Epithelial cell of proximal tubule (primary cell): ENCODE measurements around the gene NOL12. TPM values are rescaled to one million over a fixed set of nuclear protein-coding genes. Genes with fewer than 3 reads are reported as not detected.

Experiments used
- DNase-seq: peaks from one replicate; pipeline ENCODE4 v3.0.0-alpha.2; 2011; ENCODE audit warnings: low read depth
- H3K4me3 ChIP-seq: 2 replicates; pipeline ENCODE4 v1.5.1; 2011; ENCODE audit warnings: low read depth, mild to moderate bottlenecking, low read length
- total RNA-seq: library from RNA; depleted of rRNA; stranded (reverse); fragments of >200 nt; gene quantifications from 2 replicates; pipeline ENCODE4 v1.2.3, GENCODE V29; 2015
- TF ChIP-seq, protein P1 (sequence below): conservative IDR thresholded peaks from 2 replicates; pipeline ENCODE4 v1.5.1; 2012; ENCODE audit warnings: low read depth, mild to moderate bottlenecking, low read length

NOL12 gene, protein sequence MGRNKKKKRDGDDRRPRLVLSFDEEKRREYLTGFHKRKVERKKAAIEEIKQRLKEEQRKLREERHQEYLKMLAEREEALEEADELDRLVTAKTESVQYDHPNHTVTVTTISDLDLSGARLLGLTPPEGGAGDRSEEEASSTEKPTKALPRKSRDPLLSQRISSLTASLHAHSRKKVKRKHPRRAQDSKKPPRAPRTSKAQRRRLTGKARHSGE
- 18.2 and 47.9 TPM in 2 replicates for total RNA-seq

DNA sequence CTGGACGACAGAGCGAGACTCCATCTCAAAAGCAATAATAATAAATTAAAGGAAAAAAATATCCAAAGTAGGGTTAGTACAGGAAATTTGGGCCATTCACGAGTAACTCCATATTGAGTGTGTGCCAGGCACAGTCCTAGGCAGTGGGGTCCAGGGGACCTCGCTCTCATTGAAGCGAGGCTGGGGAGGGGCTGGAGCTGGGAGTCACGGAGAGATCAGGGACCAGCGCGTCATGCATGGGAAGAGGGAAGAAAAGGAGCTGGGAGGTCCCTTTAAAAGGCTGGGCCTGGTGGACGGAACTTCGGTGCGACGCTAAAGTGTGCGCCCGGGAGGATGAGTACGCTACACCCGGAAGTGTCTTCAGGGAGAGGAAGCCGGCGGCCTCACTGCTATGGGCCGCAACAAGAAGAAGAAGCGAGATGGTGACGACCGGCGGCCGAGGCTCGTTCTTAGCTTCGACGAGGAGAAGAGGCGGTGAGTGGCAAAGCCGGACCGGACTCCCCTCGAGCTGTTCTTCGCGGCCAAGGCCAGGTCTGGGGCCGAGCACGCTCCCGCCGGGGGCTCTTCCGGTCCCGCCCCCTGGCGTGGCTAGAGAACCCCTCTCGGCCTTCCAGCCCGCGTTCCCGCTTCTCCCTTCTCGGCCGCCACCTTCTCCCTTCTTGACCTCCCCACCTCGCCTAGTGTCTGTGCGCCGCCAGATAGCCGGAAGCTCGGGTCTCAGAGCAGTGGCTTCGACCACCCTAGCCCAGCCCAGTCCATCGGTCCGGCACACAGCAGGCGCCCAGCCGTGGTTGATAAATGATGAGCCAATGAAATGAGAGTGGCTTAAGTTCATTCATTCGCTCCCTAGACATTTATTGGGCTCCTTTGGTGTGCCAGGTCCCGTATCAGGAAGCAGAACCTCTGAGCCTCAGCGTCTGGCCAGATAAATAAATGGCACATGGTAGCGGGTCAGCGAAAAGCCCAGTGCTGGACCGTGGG lies at the start of gene NOL12:
Gene NOL12, plus strand, starts transcription at position 342 of the 981 bp plus-strand sequence. Its CDS starts 50 bp downstream, at position 392.
- DNase-seq: no peak
- TF ChIP-seq, protein P1, sequence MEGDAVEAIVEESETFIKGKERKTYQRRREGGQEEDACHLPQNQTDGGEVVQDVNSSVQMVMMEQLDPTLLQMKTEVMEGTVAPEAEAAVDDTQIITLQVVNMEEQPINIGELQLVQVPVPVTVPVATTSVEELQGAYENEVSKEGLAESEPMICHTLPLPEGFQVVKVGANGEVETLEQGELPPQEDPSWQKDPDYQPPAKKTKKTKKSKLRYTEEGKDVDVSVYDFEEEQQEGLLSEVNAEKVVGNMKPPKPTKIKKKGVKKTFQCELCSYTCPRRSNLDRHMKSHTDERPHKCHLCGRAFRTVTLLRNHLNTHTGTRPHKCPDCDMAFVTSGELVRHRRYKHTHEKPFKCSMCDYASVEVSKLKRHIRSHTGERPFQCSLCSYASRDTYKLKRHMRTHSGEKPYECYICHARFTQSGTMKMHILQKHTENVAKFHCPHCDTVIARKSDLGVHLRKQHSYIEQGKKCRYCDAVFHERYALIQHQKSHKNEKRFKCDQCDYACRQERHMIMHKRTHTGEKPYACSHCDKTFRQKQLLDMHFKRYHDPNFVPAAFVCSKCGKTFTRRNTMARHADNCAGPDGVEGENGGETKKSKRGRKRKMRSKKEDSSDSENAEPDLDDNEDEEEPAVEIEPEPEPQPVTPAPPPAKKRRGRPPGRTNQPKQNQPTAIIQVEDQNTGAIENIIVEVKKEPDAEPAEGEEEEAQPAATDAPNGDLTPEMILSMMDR: no peak
- peak within 1 kb of the TSS; percentile 83 for H3K4me3 ChIP-seq

- TF ChIP-seq, protein P1: no peak
- DNase-seq: no peak
- H3K4me3 ChIP-seq: no peak overlapping the region
Measured at GRCh38 chr22:37636949-37637273, 49.2 kb upstream of the NOL12 start.

GRCh38 chr22:37638391-37639069 lies 47.6 kb upstream of the NOL12 start:
- TF ChIP-seq, protein P1: no peak
- no peak overlapping the region for H3K4me3 ChIP-seq
- DNase-seq: no peak

DNA sequence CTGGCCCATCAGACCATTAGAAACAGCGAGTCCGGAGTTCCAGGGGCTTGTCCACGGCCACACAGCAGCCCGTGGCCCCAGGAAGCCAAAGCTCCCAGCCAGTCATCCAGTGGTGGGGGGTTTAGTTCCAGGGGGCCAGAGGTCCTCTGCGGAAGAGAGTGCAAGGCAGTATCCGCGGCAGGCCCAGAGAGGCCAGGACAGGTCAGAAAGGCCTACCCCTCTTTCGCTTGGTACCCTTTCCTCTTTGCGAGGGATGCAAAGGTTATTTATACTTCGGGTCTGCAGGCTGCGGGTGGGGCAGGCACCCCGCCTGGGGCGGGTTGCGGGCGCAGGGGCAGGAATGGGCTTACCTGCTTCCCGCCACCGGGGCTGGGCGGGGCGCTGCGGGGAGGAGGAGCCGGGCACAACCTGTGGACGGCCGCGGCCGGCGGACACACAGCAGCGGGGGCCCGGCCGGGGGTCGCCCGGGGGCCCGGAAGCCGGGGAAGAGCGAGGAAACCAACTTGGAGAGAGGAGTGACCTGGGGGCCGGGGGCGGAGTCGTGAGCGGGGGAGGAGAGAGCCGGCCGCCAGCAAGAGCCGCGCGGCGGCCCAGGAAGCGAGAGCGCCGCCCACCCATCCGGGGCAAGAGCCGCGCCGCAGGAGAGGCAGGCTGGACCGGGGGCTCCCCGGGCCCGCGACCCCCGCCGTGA lies 46.9 kb upstream of the NOL12 start, which contains the start of gene SH3BP1:
Gene SH3BP1, plus strand, starts transcription at position 600 of the 691 bp plus-strand sequence. CDS start 119 bp downstream, outside the sequence.
- peak within 1 kb of the TSS; percentile 55 for H3K4me3 ChIP-seq
- TF ChIP-seq, protein P1: no peak
- DNase-seq: no peak

DNA sequence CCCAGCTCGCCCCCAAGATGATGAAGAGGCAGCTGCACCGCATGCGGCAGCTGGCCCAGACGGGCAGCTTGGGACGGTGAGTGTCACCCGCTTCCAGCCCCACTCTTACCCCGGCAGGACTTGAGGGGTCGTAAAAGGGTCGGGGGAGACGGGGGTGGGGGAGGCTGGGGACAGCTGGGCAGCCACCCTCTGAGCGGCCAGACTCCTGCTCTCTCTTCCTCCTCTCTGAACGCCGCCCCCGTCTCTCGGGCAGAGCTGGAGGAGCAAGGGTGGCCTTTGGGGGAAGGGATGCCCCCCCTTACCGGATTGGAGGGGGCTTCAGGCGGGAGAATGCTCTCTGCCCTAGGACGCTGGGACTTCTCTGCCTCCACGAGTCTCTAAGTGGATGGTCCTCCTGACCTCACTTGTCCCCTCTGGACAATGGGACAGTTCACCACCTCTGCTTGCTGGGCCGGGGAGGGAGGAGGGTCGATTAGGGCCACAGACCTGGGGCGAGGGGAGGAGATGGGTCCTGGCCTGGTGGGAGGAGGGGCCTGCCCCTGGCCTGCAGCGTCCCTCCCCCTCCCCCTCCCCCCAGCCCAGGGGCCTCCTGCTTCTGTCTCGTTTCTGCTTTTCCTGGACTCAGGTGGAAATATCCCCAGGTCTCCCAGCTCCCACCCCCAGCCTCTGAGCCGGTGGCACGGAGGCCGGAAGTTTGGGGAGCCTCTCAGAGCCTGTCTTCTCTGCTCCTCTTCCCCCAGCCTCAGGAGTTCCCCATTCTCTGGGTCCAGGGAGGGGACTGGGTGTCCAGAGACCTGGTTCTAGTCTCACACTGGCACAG lies 46.2 kb upstream of the NOL12 start:
- no peak for DNase-seq
- TF ChIP-seq, protein P1: no peak
- peak overlapping the region; percentile 55 for H3K4me3 ChIP-seq
